HG02840 (cell line): ENCODE results near the gene GAS7.
"Not testable (repeated sequence)": the region's sequence is repeated elsewhere in the genome, so short reads cannot be mapped to it uniquely, and the experiment has no call there.

Source experiments
- ATAC-seq: cut with Tn5 transposase; IDR thresholded peaks from one replicate; pipeline ENCODE4 v1.9.1; 2021; ENCODE audit warnings: mild to moderate bottlenecking, moderate library complexity, moderate number of reproducible peaks; ENCODE audit not compliant: unreplicated experiment, low FRiP score

GAS7 gene

DNA sequence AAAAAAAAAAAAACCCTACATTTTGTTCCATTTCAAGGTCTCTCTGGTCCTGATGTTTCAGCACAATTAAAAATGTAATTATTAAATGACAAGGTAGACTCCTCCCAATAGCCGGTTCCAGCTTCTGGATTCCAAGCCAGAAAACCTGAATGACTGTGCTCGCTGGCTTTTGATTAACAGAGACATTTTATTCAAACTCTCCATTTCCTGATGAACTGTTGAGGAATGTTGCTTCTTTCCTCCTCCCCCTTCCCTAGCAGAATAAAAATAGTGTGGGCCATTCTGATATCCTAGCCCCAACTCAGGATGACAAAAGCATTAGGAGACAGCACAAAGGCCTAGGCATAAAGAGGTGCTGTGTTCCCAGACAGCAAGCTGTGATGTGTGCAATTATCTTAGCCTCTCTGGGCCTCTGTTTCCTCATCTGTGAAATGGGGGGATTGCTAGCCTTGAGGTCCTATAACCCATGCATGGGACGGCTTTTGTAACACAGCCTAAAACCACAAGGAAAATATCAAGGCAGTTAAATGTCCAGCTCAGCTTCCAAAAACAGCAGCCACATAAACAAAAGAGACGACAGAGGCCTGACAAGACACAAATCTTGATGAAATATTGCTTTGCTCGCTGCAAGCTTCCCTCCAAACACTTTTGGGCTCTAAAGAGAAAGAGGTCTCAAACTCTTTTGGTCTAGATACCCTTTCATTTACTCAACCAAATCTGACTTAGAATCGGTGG lies 166.1 kb downstream of the GAS7 start:
- no peak for ATAC-seq

DNA sequence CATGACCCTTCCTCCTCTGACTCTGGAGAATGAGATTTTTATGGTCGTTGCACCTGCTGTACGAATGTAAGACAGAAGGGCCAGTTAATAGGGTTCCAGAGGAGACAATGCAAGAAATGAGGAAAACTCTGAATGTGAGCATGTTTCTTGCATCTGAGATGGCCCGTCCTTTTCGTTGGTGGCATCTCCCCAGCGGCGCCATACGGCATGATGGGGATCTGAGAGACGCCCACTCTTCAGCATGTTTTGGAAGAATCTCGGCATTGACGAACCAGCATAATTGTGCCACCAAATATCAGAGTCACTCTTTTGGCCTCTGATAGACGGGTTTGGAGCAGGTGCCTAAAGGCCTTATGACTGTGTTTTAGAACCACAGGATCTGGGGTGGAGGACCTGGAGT lies 166.8 kb downstream of the GAS7 start:
- ATAC-seq, result no peak

DNA sequence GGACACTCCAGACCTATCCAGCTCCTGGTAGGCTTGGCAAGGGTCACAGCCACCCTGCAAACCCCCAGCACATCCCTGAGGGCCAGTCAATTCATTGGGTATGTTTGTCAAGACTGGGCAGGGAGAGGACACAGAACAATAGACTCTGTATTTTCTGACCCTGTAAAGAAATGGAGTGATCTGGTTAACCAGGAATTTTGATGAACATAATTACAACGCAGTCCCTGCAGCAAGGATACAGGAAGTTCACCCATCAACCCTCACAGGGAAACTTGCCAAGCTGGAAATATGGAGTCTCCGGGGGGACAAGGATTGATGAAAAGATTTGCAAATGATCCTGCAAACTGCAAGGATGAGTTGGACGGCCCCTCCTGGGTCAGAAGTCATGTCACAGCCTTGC lies 167.3 kb downstream of the GAS7 start:
- ATAC-seq, result no peak

DNA sequence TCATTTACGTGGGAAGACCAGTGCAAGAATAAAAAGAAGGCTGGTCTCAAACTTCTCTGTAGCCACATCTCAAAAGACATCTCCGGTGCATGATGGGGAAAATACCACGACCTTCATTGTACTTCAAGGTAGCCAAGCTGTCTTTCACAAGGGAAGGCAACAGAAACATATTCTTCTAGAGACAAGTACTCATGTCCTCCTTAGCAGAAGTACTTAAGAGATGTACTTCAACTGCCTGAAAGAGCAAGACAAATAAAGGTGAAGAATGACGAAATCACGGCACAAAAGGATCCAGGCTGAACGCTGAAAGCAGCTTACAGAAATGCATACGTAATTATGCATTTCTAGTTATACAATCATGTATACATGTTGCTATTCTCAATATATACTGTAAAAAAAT lies 169.3 kb downstream of the GAS7 start:
- no peak for ATAC-seq

DNA sequence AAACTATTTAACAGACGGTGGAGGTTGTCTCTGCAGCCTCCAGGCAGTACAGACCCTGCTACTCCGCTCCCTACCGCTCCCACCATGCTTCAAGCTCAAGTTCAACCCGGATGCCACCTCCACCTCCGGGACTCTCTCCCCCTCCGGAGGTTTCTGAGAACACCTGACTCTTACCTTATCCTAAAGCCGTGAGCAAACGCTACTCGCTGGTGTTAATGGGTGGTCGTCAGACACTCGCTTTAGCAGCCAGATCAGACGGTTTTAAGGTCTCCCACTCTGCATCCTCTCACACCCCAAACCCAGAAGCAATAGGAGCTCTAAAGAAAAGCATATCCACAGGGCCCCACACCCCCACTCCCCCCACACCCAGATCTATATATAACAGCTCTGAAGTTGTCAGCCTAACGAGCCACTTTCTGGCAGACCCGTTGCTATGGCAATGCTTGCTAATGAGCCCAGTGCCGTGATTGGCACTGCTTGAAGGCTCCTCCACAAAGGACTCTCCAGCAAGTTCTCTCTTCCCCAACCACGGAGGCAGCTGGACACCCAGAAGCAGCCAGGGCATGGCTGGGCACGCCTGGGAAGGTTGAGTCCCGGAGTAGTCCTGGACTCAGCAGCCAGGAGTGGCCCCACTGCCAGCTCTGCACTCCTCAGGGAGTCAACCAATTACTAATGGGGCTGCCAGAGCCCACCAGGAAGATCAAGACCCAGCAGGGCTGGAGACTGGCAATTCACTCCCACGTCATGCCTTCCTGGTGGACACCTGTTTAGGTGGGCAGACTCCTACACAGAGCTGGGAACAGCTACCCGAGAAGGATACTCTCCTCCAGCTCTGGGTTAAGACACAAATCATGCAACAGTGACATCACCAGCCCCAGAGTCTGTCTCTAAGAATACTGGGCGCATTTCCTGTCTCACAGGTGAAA lies 172.2 kb downstream of the GAS7 start:
- no peak for ATAC-seq

DNA sequence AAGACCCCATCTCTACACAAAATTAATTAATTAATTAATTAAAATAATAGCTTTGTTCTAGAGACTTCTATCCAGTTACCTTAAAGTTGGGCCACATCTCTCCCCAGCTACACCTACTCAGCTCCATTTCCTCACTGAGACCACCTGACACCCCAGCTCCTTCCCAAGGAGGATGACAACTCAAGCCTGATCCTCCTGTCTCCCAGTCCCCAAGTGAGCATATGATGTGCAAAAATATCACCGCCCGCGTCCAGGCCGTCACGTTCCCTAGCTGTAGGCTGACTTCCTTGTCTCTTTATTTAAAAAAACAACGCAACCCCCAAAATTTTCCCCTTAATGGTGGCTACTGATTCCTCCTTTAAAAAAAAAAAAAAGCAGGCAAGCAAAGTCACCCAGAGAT lies 173.2 kb downstream of the GAS7 start:
- no peak for ATAC-seq

DNA sequence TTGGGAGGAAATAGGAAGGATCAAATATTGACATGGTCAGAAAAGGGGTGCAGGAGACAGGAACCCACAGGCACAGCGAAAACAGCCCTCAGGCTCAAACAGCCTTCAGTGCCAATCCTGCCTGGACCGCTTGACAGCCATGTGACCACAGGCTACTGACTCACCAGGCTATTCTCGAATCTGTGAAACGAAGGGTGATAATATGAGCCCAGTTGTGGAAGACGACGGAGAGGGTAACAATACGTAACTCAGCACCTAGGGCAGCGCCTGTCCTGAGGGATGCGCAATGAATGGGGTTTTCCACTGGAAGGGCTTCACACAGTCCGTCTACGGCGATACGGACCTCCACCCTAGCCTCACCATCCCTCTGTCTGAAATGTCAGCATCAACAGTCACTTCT lies 176.0 kb downstream of the GAS7 start:
- ATAC-seq, result no peak

DNA sequence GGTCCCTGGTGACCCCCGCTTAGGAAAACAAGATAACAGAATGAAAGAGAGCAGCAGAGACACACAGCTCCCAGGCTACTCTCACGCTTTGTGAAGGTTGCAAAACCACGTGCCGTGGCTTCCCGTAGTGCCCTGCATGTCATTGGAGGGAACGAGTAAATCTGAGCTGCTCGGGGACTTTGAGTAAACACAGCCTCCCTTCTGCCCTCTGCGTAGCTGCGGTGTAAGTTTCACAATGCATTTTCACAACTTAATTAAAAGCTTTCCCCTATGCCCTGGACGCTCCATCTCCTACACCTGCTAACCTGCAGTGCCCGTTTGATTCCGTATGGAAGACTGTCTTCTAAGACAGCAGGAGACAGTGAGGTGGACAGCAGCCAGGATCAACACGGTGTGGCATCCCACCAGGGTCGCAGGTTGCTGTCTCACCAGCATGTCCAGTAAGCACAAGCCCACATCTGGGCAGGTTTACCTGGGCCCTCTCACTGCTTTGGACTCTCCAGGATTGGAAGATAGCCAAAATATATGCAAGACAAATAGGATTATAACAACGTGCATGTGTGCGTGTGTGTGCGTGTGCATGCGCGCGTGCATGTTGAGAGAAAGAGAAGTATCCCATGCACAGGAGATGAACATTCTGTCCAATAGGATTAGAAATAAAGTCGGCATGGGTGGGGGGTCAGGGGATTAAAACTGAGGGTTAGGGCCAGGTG lies 177.0 kb downstream of the GAS7 start:
- no peak for ATAC-seq

DNA sequence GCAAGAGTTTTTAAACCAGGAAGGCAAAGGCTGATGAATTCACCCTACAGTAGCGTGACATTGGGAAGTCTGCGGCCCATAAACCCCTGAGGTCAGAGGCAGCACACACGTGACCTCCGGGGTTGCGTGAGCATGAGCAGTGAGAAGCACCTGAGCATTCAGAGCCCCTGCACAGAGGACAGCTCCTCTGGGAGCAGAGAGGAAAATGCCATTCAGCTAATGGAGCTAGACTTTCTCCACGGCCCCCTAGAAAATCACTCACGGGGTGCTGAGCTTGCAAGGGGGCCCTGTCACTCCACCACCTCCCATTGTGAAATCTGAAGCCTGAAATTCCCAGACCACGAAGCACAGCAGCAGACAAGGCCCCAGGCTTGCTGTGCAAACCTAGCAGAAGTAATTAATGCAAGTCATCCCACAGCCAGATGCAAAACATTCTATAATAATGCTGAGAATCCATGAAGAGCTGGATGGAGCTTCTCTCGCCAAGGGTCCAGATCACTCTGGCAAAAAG lies 178.4 kb downstream of the GAS7 start:
- ATAC-seq, result no peak

DNA sequence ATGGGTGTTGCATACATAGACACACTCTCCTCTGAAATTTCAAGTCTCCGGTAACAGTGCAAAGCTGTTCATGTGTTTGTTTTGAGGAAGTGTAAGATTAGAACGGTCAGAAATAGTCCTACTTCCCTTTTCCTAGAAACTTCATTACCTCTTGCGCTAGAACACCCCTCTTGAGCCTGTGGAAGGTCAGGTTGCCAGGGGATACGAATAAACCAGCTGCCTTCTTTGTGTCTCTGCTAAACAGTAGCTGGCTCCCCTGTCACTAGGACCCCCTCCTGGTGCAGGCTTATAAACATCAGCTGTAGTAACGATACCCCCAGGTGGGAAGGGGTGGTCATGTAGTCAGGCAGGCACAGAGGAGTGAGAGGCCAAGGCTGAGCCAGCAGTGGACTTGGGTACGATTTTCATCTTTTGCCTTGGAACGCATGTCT lies 179.9 kb downstream of the GAS7 start:
- ATAC-seq, result no peak

DNA sequence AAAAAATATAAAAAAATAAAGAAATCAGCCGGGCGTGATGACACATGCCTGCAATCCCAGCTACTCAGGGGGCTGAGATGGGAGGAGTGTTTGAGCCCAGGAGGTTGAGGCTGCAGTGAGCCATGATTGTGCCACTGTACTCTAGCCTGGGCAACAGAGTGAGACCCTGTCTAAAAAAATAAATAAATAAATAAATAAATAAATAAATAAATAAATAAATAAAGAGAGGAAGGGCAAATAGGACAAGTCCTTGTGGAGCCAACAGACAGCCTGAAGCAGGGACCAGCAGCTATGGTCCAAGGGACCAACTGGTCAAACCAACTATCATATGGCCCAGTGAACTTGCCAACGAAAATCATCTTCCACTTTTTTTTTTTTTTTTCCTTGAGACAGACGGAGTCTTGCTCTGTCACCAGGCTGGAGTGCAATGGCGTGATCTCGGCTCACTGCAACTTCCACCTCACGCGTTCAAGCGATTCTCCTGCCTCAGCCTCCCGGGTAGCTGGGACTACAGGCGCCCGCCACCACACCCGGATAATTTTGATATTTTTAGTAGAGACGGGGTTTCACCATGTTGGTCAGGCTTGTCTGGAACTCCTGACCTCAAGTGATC lies 181.3 kb downstream of the GAS7 start:
- not testable (repeated sequence) for ATAC-seq

DNA sequence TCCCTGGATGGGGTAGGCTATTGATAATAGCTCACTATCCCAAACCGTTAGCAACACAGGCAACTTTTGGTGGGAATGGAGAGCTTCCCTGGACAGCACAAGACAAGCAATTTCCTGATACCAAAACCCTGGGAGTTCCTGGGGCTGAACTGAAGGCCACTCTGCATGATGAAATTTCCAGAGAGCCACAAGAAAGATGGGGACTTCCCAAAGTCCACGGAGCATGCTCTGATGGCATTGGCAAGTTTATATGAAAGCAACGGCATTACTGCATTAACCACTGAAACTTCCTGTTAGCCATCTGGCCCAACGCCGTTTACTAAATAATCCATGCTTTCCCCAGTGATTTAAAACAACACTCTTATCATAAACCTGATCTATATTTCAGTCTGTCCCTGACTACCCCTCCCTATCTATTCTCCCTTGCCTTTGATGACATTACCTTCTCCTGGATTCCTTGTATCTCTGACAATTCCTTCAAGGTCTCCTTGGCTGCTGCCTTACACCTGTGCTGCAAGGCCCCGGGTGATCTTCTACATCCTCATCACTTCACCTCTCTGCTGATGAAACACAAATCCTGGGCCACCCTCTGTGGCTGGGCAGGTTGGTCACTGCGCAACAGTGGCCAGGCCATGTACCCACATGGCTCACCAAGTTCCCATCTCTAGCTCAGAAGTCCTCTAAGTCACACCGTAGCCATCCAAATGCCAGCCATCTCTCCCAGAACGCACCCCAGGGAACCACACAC lies 184.9 kb downstream of the GAS7 start:
- ATAC-seq, result peak; percentile 66

DNA sequence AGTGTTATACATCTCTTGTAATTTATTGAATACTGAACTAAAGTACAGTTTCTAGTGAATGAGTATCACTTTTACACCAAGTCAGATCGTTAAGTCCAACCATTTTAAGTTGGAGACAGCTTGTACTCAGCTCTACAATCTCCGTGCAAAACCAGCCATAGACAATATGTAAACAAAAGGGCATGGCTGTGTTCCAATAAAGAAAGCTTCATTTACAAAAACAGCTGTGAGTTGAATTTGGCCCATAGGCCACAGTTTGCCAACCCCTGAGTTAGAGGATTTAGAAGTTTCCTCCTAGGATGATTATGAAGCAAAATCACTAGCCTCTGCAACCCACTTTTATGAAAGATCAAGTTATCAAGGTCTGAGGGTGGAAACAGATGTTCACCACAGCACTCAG lies 187.7 kb downstream of the GAS7 start:
- no peak for ATAC-seq

DNA sequence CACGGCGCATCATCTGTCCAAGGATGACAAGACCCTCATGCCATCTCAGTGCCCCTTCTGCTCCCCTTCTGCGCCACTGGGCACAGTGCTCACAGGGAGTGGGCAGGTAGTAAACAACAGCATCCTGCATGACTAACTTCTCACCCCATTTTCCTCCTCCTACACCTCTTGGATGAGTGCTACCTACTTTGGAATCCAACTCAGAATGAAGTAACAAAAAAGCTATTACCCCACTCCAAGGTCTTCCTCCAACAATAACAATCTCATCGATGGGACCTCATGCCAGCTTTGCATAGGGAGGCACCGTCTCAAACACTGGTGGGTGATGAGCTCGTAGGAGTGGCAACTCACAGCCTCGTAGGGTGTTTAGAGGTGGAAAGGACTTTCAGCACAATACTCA lies 194.7 kb downstream of the GAS7 start:
- no peak for ATAC-seq

DNA sequence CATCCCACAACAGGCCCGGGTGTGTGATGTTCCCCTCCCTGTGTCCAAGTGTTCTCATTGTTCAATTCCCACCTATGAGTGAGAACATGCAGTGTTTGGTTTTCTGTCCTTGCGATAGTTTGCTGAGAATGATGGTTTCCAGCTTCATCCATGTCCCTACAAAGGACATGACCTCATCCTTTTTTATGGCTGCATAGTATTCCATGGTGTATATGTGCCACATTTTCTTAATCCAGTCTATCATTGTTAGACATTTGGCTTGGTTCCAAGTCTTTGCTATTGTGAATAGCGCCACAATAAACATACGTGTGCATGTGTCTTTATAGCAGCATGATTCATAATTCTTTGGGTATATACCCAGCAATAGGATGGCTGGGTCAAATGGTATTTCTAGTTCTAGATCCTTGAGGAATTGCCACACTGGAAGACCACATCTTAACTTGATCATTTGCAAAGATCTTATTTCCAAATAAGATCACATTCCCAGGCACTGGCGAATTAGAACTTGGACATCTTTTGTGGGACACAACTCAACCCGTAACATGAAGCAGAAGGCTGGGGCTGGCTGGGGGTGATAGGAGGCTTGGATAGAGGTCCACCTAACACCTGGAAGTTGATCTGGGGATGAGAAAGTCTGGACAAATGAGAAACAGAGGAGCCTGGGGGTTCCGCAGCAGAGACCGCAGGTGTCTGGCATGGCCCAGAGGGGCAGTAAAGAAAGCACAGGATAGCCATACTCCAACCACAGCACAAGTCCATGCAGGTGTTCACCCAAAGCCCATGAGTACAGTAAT lies 195.6 kb downstream of the GAS7 start:
- not testable (repeated sequence) for ATAC-seq

DNA sequence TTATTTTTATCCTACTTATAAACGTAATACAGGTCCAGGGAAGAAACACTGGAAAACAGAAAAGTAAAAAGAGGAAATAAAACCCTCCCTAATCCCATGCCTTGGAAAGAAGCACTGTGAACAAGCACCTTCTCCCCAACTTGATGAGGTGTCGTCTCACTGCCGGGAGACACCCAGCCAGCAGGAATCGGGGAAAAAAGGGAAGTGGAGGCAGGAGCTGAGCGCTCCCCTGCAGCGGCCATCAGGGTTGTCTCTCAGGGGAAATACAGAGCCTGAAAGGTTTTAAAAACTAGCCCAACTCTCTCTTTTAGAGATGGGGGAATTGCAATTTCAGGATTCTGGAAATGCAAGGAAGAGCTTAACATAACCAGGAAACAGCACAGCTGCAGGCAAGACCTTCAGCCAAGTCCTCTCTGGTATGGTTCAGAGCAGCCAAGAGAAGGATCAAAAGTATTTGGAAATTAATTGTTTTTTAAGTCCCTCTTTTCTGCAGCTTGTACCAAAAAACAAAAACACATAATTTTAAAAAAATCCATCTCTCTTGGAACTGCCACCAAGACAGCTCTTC lies 197.0 kb downstream of the GAS7 start:
- no peak for ATAC-seq

DNA sequence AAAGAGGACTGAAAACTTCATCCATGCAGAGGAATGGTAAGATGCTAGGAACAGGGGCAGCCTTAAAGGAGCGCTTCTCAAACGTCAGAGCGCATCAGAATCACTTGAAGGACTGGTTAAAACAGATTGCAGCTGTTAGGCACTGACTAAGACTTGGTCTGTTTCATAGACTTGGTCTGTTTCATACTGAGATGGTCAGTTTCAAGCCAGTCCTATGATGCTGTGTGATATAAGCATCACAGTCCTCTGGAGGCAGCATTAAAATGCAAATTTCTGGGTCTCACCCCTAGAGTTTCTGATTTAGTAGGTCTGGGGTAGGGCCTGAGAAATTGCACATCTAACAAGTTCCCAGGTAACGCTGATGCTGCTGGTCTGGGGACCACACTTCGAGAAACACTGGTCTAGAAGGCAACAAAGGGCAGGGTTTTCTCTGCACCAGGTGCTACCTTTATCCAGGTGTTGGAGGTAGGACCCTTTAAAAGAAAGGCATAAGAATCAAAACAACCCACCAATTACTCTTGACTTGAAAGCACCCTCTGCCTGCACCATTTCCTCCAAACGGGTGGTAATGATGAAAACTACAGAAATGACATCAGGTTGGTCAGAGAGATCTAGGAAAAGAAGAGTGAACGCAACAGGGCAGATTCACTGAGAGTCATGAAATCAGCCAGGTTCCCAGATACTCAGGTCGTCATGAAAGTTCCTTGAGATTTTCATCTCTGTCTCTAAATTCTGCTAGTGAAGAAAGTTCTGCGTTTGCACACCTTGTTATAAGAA lies 198.3 kb downstream of the GAS7 start:
- peak; percentile 51 for ATAC-seq

DNA sequence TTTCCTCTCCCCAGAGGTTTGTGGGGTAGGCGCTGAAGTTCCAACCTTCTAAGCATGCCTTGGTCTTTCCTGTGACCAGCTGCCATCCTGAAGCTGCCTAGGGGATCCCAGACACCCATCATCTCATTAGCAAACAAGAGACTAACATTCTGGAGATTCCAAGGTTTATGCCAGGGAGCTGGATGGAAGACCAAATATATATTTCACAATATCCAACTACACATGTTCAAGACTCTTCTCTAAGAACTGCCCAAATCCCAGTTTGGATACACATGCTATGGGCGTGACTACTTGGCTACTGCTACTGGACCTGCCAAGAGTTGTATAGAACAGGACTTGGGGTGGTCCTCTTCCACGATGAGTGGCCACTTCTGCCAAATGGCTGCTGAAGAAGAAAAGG lies 200.3 kb downstream of the GAS7 start:
- ATAC-seq, result no peak
